ENCODE data around the gene SKI. TPM values are rescaled to one million over a fixed set of nuclear protein-coding genes. Genes with fewer than 3 reads are reported as not detected.

Gene SKI
- total and polyA plus RNA-seq, 2 of the 8 experiments (the other 6 are each of a cell fraction or from before 2014, with no cell fraction given): 8.3 to 87.6 TPM

DNA sequence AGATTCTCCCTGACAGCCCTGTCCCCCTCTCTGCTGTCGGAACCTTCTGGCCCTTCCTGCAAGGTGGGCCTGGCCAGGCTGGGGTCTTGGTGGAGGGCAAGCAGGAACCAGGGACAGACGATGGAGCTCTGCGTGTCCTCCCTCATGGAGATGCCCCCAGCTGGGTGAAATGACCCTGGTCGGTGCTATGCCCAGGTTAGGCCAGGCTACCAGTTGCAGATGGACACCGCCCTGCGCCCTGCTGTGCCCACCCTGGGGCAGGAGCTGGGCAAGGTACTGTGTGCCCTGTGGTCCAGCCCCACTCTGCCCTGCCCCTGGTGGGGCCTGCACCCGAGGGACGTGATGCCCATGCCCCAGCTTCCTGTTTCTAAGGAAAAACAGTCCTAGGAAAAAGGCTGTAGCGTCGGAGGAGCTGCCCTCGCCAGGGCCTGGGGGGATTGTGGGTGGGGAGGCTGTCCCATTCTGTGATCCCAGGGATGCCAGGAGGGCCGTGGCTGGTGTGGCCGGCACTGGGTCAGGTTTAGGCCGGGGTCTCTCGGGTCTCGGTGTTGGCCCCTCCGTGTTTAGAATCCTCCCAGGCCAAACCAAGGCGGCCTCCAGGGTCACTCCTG is 85.6 kb downstream of the SKI start (continued):
- TF ChIP-seq, protein P1, sequence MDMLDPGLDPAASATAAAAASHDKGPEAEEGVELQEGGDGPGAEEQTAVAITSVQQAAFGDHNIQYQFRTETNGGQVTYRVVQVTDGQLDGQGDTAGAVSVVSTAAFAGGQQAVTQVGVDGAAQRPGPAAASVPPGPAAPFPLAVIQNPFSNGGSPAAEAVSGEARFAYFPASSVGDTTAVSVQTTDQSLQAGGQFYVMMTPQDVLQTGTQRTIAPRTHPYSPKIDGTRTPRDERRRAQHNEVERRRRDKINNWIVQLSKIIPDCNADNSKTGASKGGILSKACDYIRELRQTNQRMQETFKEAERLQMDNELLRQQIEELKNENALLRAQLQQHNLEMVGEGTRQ (IDR thresholded peaks at IDR 0.05; ENCODE audit: low read length): no peak
- TF ChIP-seq EP300 (IDR thresholded peaks at IDR 0.05; ENCODE audit: borderline replicate concordance in 1 of 2, low read depth in 2 of 2, low read length in 2 of 2) (no peak), SIX5 (IDR thresholded peaks at IDR 0.05; ENCODE audit: low read depth, low read length) (no peak), BCL11A (IDR thresholded peaks at IDR 0.05; ENCODE audit: low read depth in 2 of 2, low read length in 2 of 2) (no peak), SAP30 (IDR thresholded peaks at IDR 0.05; ENCODE audit: insufficient read depth, insufficient replicate concordance, low read length) (no peak), POLR2A (IDR thresholded peaks at IDR 0.05; ENCODE audit: control extremely low read depth in 1 of 2, low read depth in 2 of 2, low read length in 2 of 2) (no peak)

Data from H1 (cell line).